Measurements from ENCODE around the gene SCGN. TPM values are rescaled to one million over a fixed set of nuclear protein-coding genes. Genes with fewer than 3 reads are reported as not detected.

Gene SCGN
- polyA plus RNA-seq, 2 of the 4 experiments (the other 2 are of a cell fraction): 0.13 to 0.17 TPM

DNA sequence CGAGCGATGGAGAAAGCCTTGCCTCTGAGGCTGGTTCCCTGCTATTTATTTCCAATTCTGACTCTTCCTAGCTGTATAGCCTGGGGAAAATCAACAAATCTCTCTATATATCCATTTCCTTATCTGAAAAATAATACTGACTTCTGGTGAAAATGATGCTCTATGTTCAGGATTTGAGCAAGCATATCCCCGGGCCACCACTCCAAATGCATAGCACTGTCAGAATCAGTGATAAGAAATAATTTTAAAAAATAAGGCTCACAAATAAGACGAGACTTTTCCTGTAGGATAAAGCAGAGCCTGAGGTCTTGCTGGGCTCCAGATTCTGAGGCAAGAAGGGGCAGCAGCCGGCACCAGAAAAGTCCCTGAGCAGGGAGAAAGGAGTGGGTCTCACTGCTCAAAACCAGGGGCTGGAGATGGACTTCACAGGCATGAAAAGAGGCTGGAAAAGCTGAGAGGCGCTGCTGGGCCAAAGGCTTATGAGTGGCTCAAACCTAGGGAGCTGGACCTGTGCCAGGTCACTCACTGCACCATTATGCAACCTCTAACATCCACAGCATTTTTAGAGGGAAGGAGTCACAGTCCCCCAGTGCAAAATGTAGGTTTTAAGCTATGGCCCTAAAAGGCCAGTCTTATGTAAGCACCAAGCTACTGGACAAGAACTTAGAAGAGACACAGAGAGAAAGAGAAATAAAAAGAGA is 54.4 kb downstream of the SCGN start (continued):
- TF ChIP-seq RFX5 (IDR thresholded peaks at IDR 0.05) (no peak), TP53 (CRISPR knock-in tag; IDR thresholded peaks at IDR 0.05) (no peak), GATA3 (IDR thresholded peaks at IDR 0.05; ENCODE audit: borderline replicate concordance) (no peak), RCOR1 (IDR thresholded peaks at IDR 0.05; ENCODE audit: low read depth, low read length) (no peak), HOXA7 (CRISPR knock-in tag; IDR thresholded peaks at IDR 0.05) (no peak), EP300 (IDR thresholded peaks at IDR 0.05) (no peak)
- TF ChIP-seq, protein P1, sequence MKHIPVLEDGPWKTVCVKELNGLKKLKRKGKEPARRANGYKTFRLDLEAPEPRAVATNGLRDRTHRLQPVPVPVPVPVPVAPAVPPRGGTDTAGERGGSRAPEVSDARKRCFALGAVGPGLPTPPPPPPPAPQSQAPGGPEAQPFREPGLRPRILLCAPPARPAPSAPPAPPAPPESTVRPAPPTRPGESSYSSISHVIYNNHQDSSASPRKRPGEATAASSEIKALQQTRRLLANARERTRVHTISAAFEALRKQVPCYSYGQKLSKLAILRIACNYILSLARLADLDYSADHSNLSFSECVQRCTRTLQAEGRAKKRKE (CRISPR knock-in tag; IDR thresholded peaks at IDR 0.05; ENCODE audit: low read depth): no peak
- TF ChIP-seq, protein P2, sequence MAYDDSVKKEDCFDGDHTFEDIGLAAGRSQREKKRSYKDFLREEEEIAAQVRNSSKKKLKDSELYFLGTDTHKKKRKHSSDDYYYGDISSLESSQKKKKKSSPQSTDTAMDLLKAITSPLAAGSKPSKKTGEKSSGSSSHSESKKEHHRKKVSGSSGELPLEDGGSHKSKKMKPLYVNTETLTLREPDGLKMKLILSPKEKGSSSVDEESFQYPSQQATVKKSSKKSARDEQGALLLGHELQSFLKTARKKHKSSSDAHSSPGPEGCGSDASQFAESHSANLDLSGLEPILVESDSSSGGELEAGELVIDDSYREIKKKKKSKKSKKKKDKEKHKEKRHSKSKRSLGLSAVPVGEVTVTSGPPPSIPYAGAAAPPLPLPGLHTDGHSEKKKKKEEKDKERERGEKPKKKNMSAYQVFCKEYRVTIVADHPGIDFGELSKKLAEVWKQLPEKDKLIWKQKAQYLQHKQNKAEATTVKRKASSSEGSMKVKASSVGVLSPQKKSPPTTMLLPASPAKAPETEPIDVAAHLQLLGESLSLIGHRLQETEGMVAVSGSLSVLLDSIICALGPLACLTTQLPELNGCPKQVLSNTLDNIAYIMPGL (CRISPR knock-in tag; IDR thresholded peaks at IDR 0.05; ENCODE audit: borderline replicate concordance): no peak

DNA sequence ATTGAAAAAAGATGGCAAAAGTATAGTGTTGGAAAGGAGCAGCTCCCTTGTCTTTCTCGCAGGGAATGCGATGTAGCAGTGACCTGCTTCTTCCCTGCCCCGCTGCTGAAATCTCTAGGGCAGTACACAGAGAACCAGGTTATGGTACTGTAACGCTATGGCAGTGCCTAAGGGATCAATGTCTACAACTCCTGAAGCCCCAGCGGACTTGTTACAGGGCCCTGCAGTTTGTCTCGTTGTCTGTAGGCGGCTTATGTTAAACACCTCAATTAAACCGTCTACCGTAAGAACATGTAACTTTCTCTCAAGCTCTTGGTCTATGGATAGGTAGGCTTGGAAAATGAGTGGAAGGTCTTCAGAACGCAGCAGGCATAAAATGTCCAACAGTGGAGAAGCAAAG is 57.7 kb downstream of the SCGN start:
- TF ChIP-seq, protein P3, sequence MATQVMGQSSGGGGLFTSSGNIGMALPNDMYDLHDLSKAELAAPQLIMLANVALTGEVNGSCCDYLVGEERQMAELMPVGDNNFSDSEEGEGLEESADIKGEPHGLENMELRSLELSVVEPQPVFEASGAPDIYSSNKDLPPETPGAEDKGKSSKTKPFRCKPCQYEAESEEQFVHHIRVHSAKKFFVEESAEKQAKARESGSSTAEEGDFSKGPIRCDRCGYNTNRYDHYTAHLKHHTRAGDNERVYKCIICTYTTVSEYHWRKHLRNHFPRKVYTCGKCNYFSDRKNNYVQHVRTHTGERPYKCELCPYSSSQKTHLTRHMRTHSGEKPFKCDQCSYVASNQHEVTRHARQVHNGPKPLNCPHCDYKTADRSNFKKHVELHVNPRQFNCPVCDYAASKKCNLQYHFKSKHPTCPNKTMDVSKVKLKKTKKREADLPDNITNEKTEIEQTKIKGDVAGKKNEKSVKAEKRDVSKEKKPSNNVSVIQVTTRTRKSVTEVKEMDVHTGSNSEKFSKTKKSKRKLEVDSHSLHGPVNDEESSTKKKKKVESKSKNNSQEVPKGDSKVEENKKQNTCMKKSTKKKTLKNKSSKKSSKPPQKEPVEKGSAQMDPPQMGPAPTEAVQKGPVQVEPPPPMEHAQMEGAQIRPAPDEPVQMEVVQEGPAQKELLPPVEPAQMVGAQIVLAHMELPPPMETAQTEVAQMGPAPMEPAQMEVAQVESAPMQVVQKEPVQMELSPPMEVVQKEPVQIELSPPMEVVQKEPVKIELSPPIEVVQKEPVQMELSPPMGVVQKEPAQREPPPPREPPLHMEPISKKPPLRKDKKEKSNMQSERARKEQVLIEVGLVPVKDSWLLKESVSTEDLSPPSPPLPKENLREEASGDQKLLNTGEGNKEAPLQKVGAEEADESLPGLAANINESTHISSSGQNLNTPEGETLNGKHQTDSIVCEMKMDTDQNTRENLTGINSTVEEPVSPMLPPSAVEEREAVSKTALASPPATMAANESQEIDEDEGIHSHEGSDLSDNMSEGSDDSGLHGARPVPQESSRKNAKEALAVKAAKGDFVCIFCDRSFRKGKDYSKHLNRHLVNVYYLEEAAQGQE (IDR thresholded peaks at IDR 0.05): no peak
- no peak for TF ChIP-seq KDM5A (IDR thresholded peaks at IDR 0.05)
- no peak for TF ChIP-seq MAFK (IDR thresholded peaks at IDR 0.05; ENCODE audit: partially characterized antibody)
- TF ChIP-seq FOSB (CRISPR knock-in tag; IDR thresholded peaks at IDR 0.05): no peak
- no peak for TF ChIP-seq MYC (IDR thresholded peaks at IDR 0.05; ENCODE audit: borderline replicate concordance, low read length)
- TF ChIP-seq CHD2 (IDR thresholded peaks at IDR 0.05; ENCODE audit: low read length, partially characterized antibody): no peak
- TF ChIP-seq FOSL2 (IDR thresholded peaks at IDR 0.05): no peak
- TF ChIP-seq FOSL2 (CRISPR knock-in tag; IDR thresholded peaks at IDR 0.05): no peak
- no peak for TF ChIP-seq TP53 (CRISPR knock-in tag; IDR thresholded peaks at IDR 0.05)
- TF ChIP-seq POLR2A (IDR thresholded peaks at IDR 0.05; ENCODE audit: low read length): no peak
- TF ChIP-seq, protein P4, sequence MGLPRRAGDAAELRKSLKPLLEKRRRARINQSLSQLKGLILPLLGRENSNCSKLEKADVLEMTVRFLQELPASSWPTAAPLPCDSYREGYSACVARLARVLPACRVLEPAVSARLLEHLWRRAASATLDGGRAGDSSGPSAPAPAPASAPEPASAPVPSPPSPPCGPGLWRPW (IDR thresholded peaks at IDR 0.05): no peak
- no peak for TF ChIP-seq SREBF2 (IDR thresholded peaks at IDR 0.05)
- no peak for TF ChIP-seq CBX8 (IDR thresholded peaks at IDR 0.05)
- no peak for TF ChIP-seq JUNB (IDR thresholded peaks at IDR 0.05)
- TF ChIP-seq SMC3 (IDR thresholded peaks at IDR 0.05): no peak
- no peak for TF ChIP-seq ZNF302 (CRISPR knock-in tag; IDR thresholded peaks at IDR 0.05)
- WGBS (ENCODE audit: missing lambda C conversion rate): 91% methylated on average over 10 of the region's 10 CpGs
- Histone ChIP-seq H3K9me3 (no peaks in the 10 kb centered on the region), H3K4me1 (peaks cover 5% of the 10 kb centered on the region; the same call in 1 of the 3 replicates), H3K27ac (no peak overlapping the region), H3K4me2 (no peak overlapping the region), H3K4me3 (no peak overlapping the region)
- ATAC-seq: no peak
- DNase-seq (ENCODE audit: low read depth in 1 of 2, low spot score in 1 of 2): no peak
- no peak for FAIRE-seq
- ChIA-PET POLR2A (no interaction called here), CTCF (interaction anchor here (0.7 to 1.0 kb wide), 3 partner anchors 8 to 16 kb away, joined by 3 to 5 read pairs (median 3); no protein-coding TSS in a partner anchor)
